Measurements from ENCODE around the gene STAT5B.
"Not testable (repeated sequence)": the region's sequence is repeated elsewhere in the genome, so short reads cannot be mapped to it uniquely, and the experiment has no call there.

STAT5B gene

DNA sequence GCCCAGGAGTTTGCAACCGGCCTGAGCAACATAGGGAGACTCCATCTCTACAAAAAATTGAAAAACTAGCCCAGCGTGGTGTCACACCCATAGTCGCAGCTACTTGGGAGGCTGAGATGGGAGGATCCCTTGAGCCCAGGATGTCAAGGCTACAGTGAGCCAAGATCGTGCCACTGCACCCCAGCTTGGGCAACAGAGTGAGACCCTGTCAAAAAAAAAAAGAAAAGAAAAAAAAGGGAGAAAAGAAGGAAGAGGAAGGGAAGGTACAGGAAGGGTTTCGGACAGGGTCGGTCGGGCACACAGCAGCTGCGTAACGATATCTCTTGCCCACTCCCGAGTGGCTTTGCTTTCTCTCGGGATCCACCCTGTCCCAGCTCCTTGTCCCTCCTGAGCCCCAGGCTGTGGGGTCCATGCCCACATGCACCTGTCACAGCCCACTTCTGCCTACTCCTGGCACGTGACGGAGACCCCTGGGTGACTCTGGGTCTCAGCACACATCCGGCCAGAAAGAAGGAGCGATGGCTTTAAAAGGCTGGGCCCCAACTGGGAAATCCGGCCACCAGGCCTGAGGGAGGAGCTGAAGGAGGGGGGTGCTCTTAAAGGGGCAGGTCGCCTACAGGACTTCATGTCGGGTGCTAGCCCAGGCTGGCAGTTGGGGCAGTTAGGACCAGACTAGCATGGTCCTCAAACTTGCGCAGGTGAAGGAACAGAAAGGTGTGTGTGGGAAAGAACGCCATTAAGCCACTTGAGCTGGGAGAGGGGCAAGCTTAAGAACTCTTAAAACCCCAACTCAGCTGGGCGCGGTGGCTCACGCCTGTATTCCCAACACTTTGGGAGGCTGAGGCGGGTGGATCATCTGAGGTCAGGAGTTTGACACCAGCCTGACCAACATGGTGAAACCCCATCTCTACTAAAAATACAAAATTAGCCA lies 82.0 kb downstream of the STAT5B start, which contains the start of gene GHDC:
GHDC (minus strand) TSS at position 526 of the 931 bp plus-strand sequence. CDS start 913 bp downstream, outside the sequence.
- DNase-seq (ENCODE audit: low read depth, low spot score): peak; percentile 70

GRCh38 chr17:42193216-42193968 lies 82.8 kb downstream of the STAT5B start:
- DNase-seq (ENCODE audit: low read depth, low spot score): no peak

DNA sequence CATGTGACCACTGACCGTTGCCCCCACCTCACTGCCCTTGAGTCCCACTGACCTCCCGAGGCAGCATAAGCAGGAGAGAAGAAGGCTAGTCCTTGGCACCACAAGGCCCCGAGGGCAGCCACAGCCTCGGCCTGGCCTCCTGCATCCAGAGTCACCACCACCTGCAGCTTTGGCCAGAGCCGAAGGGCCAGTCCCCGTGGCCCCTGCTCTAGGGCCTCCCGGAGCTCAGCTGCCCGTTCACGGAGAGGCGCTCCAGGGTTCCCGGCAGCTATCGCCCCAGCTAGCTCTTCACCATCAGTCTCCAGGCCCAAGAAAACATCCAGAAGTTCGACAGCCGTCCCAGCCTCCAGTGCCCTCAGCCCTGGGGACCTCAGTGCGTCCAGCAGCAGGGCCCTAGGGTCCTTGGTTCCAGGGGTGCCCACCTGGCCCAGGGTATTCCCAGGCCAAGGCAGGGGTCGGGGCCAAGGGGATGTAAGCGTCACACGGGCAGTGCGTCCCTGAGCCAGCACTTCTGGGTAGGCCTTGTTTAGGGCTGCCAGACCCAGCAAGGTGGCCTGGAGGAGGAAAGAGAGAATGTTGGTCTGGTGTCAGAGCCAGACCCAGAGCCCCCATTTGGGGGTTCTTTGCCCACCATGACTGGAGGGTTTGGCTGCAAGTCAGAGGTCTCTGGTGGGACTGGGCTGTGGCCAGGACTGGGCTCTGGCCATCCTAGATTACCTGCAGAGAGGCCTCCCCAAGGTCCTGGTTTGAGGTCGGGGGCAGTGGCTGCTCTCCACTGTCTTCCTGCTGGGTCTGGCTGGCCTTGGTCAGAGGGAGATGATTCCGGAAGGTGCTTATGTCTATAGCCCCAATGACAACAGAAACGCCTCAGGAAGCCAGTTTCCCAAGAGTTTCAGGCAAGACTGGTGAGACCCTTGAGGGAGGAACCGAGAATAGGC lies 83.7 kb downstream of the STAT5B start:
- no peak for DNase-seq (ENCODE audit: low read depth, low spot score)

- no peak for DNase-seq (ENCODE audit: low read depth, low spot score)
Measured at GRCh38 chr17:42191275-42191608, 84.9 kb downstream of the STAT5B start.

DNA sequence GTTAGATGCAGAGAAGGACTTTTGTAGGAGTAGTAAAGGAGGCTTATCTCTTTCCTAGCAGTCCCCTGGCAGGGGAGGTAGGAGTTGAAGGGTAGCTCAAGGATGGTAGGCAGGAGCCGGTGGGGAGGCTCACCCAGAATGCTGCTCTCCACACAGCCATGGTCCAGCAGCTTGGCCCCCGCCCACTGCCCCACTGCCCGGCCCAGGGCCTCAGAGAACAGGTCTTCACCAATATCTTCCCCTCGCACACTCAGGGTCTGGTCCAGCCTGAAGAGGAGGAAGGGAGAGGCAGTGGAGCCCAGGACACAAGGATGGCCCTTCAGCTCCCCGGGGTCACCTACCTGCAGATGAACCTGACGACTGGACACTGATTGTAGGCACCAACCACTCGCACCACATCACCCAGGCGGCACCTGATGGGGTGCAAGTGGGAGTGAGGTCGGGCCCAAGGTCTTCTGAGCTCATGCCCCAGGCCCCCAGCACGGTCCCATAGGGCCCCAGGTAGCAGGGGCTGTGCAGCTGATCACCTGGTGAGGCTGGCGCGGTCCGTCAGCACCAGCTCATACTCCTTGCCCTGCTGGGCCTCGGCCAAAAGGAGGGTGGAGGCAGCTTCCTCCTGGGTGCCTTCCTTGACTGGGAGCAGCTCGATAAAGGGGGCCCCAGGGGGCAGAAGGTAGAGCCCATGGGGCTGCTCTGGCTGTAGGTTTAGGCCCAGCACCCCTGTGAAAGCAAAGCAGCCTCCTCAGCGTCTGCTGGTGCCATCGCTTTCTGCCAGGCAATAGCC lies 85.5 kb downstream of the STAT5B start:
- DNase-seq (ENCODE audit: low read depth, low spot score): no peak

- no peak for DNase-seq (ENCODE audit: low read depth, low spot score)
Measured at GRCh38 chr17:42189651-42189965, 86.6 kb downstream of the STAT5B start.

DNA sequence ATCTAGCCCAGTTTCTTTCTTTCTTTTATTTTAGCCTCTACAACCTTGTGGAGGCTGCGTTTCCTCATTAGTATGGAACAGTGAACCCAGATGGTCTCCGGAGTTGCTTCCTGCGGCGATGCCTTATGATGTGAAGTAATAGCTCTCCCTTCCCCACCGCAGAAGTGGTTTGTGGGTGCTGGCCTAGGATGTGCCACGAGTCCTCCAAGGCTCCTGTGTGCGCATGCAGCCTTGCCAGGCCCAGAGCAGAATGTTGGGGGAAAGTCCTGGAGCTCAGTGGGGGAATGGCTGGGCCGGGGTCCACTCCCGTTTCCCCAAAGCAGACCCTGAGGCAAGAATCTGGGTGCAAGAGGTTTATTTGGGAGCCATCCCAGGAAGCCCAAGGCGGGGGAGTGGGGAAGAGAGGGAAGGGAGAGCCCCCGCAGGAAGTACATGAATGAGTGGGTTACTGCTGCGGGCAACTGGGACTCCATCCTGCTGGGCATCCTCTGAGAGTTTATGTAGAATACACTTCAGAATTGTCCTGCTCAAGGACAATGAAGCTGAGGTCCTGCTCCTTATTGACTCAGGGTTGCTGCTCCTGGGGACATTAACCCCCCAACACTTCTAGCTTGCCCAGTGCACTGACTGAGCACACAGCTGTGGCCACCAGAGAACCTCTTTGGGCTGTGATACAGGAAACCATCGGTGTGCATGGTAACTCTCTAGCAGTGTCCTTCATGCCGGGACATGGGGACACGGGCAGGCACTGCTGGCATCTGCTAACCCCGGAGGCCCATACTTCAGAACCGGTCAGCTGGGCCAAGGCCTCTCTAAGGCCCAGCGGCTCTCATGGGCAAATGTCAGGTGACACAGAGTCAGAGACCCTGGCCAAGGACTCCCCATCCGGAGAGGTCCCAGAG lies 87.2 kb downstream of the STAT5B start:
- DNase-seq (ENCODE audit: low read depth, low spot score): no peak

GRCh38 chr17:42187833-42188232 lies 88.4 kb downstream of the STAT5B start:
- no peak for DNase-seq (ENCODE audit: low read depth, low spot score)

GRCh38 chr17:42186191-42186590 lies 90.0 kb downstream of the STAT5B start:
- DNase-seq (ENCODE audit: low read depth, low spot score): not testable (repeated sequence)

- no peak for DNase-seq (ENCODE audit: low read depth, low spot score)
Measured at GRCh38 chr17:42185621-42185930, 90.6 kb downstream of the STAT5B start.

GRCh38 chr17:42184713-42185620 lies 91.2 kb downstream of the STAT5B start, which contains the start of gene HCRT:
Gene HCRT, minus strand, starts transcription at chr17:42185452. Its CDS starts 87 bp downstream, at chr17:42185365.
- no peak for DNase-seq (ENCODE audit: low read depth, low spot score)

DNA sequence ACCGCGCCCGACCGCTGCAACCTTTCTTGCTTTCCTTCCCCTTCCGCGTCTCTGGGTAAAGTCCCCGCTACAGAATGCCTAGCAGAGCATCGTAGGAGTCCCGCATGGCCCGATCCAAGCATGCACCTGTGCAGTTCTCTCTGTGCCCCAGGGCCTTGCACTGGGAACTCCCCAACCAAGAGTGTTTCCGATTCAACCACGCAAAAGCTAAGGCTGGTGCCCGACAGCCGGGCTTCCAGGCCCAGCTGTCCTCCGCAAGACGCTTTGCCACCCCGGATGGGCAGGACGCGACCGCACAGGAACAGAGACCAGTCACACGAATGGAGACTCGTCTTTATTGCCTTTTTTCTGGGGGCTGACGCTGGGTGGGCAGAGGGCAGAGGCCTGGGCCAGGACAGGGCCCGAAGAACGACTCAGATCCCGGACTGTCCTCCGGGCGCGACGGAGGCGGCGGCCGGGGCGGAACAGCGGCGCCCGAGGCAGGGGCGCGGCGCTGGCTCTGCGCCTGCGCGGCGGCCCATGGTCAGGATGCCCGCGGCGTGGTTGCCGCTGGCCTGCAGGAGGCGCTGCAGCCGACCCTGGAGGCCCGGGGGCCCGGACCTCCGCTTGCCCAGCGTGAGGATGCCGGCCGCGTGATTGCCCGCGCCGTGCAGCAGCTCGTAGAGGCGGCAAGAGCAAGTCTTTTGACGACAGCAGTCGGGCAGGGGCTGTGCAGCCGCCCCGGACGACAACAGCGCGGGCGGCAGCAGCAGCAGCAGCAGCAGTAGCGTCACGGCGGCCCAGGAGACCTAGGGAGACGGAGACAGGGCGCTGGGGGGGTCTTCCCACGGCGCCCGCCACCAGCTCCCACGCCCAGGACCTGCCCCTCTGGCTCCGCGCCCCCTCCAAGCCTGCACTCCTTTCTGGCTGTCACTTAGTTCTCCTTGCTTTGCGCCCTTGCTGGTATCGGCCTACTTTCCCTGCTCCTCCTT lies 92.2 kb downstream of the STAT5B start:
- DNase-seq (ENCODE audit: low read depth, low spot score): peak; percentile 48

GRCh38 chr17:42182927-42183734 lies 93.1 kb downstream of the STAT5B start:
- no peak for DNase-seq (ENCODE audit: low read depth, low spot score)

- no peak for DNase-seq (ENCODE audit: low read depth, low spot score)
Measured at GRCh38 chr17:42181851-42182207, 94.4 kb downstream of the STAT5B start.

DNA sequence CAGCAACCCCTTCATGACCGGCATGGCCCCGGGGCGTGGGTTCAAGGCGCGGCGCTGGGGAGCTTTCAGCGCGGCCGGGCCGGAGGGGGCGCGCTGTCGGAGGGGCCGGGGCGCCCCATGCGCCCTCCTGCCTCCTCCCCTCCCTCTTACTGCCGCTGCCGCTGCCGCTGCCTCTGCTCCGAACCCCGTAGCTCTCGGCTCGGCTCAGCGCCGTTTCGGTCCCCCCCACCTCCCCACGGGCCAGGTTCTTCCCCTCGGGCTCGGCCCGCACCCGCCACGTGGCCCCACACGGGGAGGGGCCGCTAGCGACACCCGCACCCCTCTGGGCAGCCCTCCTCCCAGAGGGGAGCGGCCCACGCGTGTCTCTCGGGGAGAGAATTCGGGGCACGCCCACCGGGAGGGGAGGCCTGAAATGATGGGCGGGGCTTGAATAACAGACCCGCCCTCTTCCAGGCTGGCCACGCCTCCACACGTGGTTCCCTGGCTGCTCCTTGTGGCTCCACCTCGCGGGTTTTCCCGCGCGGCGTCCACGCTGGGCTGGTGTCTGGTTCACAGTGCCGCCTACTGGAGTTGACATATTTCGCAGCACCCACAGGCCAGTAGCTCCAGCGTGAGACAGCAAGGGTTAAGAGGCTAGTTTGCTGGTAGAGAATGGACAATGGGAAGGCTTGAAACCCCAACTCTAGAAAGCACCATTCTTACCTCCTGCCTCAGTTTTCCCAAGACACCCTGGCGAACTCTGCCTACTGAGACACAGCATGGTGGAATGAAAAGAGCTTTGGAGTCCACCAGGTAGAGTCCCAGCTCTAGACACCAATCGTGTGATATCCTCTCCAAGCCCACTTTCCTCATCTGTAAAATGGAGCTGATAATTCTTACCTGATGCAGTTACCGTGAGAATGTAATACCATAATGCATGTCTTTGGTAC lies 95.0 kb downstream of the STAT5B start, which contains the start of gene KCNH4:
KCNH4 (minus strand) TSS at position 221 of the 929 bp plus-strand sequence; CDS start at position 24, 197 bp downstream.
- peak; percentile 71 for DNase-seq (ENCODE audit: low read depth, low spot score)

Data from activated CD4-positive, CD25-positive, alpha-beta regulatory T cell treated with anti-CD3 and anti-CD28 coated beads, Interleukin-2, amount 50 U/mL, for 16 hours (primary cell).